Gastroesophageal sphincter (tissue), 3 donors: ENCODE measurements around the gene CYTH1.

Experiments used
- CTCF ChIP-seq, 4 experiments: fragments of 200-600 bp in 2 of 4; fragments of 450-650 bp in 2 of 4; sonication (generic) in 1 of 4; IDR thresholded peaks; one replicate each; pipeline ENCODE4 v1.5.1; 2017 to 2019; ENCODE audit warnings: antibody characterized with exemption in 4 of 4, mild to moderate bottlenecking in 2 of 4, moderate library complexity in 2 of 4
- EP300 ChIP-seq: sonication (generic); formaldehyde crosslinking; IDR thresholded peaks from one replicate; pipeline ENCODE4 v1.6.1; 2017; ENCODE audit warnings: antibody characterized with exemption, mild to moderate bottlenecking
- POLR2A ChIP-seq, 2 donors: fragments of 450-650 bp; IDR thresholded peaks; one replicate each; pipeline ENCODE4 v1.6.1; 2017; ENCODE audit warnings: antibody characterized with exemption in 2 of 2, mild to moderate bottlenecking in 2 of 2, moderate library complexity in 1 of 2
- POLR2AphosphoS5 ChIP-seq: sonication (generic); formaldehyde crosslinking; IDR thresholded peaks from one replicate; pipeline ENCODE4 v1.6.1; 2017; ENCODE audit warnings: antibody characterized with exemption

DNA sequence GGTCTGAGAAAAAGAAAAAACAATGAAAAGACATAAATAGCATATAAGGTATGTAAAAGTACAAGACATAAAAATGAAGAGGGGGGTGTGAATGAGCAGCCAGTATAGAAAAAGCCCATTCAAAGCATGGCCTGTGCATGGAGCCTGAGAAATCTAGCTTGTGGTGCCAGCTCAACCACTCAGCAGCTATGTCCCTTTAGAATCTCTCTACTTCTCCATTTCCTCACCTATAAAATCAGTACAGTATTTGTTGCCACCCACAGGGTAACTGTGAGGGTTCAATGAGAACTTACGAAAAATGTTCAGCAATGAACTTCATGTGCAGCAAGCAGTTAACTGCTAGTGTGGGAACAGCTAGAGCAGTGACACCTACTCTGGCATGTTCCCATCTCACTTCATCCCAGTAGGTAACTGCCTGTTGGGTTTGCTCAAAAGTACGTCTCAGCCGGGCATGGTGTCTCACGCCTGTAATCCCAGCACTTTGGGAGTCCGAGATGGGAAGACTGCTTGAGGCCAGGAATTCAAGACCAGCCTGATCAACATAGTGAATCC, 15.3 kb downstream of the CYTH1 start:
- TF ChIP-seq CTCF (IDR thresholded peaks at IDR 0.05) (no peak), POLR2A (IDR thresholded peaks at IDR 0.05) (no peak), POLR2AphosphoS5 (no peak), EP300 (no peak)
